Loucy (cell line): ENCODE measurements around the gene B4GALNT4.

Experiments
- H2AFZ ChIP-seq: fragments of 200-600 bp; sonication (generic); 2 replicates; pipeline ENCODE4 v1.6.0; 2016; ENCODE audit warnings: antibody characterized with exemption, mild to moderate bottlenecking, low read length, moderate library complexity
- H3F3A ChIP-seq: fragments of 200-600 bp; 2 replicates; pipeline ENCODE4 v1.6.0; 2016; ENCODE audit warnings: antibody characterized with exemption, low read depth, mild to moderate bottlenecking
- H3K27me3 ChIP-seq: fragments of 200-600 bp; sonication (generic); 2 replicates; pipeline ENCODE4 v1.6.1; 2014; ENCODE audit warnings: low read length, mild to moderate bottlenecking; ENCODE audit not compliant: insufficient read depth, poor library complexity, severe bottlenecking
- H3K36me3 ChIP-seq: fragments of 200-600 bp; sonication (generic); 2 replicates; pipeline ENCODE4 v1.6.1; 2016; ENCODE audit warnings: low read length; ENCODE audit not compliant: insufficient read depth
- H3K4me1 ChIP-seq: fragments of 200-600 bp; sonication (generic); 2 replicates; pipeline ENCODE4 v1.5.1; 2014; ENCODE audit warnings: low read length, mild to moderate bottlenecking; ENCODE audit not compliant: insufficient read depth, poor library complexity, severe bottlenecking
- H3K4me2 ChIP-seq: fragments of 200-600 bp; sonication (generic); 2 replicates; pipeline ENCODE4 v1.6.0; 2014; ENCODE audit warnings: antibody characterized with exemption, low read length, low read depth, mild to moderate bottlenecking; ENCODE audit not compliant: poor library complexity, severe bottlenecking
- H3K4me3 ChIP-seq: fragments of 200-600 bp; sonication (generic); 2 replicates; pipeline ENCODE4 v1.5.1; 2014; ENCODE audit warnings: low read length, mild to moderate bottlenecking, mixed read lengths; ENCODE audit not compliant: poor library complexity, severe bottlenecking
- H3K79me2 ChIP-seq: fragments of 200-600 bp; sonication (generic); 2 replicates; pipeline ENCODE4 v1.6.1; 2014; ENCODE audit warnings: low read length; ENCODE audit not compliant: insufficient read depth
- H3K9ac ChIP-seq: fragments of 200-600 bp; sonication (generic); 2 replicates; pipeline ENCODE4 v1.6.0; 2014; ENCODE audit warnings: mild to moderate bottlenecking, low read depth, low read length, moderate library complexity; ENCODE audit not compliant: poor library complexity, severe bottlenecking
- H3K9me2 ChIP-seq: fragments of 200-600 bp; sonication (generic); replicated peaks from 2 replicates; pipeline ENCODE4 v1.6.1; 2016; ENCODE audit warnings: low read depth, low read length, mixed read lengths
- H3K9me3 ChIP-seq: fragments of 200-600 bp; sonication (generic); 2 replicates; pipeline ENCODE4 v1.6.1; 2014; ENCODE audit warnings: mild to moderate bottlenecking, antibody characterized with exemption, low read length, low read depth; ENCODE audit not compliant: insufficient read depth
- H4K20me1 ChIP-seq: fragments of 200-600 bp; sonication (generic); 2 replicates; pipeline ENCODE4 v1.6.0; 2014; ENCODE audit warnings: antibody characterized with exemption, low read length, mild to moderate bottlenecking; ENCODE audit not compliant: insufficient read depth, poor library complexity, severe bottlenecking
- EZH2phosphoT487 ChIP-seq: fragments of 200-600 bp; IDR thresholded peaks from 2 replicates; pipeline ENCODE4 v1.6.1; 2018; ENCODE audit warnings: antibody characterized with exemption, mild to moderate bottlenecking, moderate library complexity, borderline replicate concordance
- TF ChIP-seq, protein P1 (sequence below): fragments of 200-600 bp; sonication (generic); conservative IDR thresholded peaks from 2 replicates; pipeline ENCODE4 v1.5.1; 2014; ENCODE audit warnings: mild to moderate bottlenecking, antibody characterized with exemption, low read length

The B4GALNT4 gene

DNA sequence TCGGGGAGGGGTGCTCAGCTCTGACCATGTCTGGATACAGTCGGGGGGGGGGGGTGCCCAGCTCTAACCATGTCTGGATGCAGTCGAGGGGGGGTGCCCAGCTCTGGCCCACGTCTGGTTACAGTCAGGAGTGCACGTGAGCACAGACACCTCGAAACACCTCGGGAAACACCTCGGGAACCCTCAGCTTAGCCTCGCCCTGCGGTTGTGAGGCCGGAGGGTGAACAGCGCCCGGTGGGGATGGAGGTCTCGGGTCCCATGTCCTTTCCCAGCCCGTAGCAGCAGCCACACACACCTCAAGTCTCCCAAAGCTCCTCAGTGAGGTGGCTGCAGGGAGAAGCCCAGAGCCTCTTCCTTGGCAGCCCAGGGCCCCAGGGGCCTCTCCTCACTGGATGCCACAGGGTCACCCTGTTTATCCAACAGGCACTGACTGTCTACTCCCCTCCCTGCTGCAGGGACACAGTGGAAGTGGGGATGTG is 43.4 kb downstream of the B4GALNT4 start:
- no peaks in the 10 kb centered on the region for H3K9me2 ChIP-seq
- peaks cover 55% of the 10 kb centered on the region for H3K4me1 ChIP-seq
- TF ChIP-seq, protein P1, sequence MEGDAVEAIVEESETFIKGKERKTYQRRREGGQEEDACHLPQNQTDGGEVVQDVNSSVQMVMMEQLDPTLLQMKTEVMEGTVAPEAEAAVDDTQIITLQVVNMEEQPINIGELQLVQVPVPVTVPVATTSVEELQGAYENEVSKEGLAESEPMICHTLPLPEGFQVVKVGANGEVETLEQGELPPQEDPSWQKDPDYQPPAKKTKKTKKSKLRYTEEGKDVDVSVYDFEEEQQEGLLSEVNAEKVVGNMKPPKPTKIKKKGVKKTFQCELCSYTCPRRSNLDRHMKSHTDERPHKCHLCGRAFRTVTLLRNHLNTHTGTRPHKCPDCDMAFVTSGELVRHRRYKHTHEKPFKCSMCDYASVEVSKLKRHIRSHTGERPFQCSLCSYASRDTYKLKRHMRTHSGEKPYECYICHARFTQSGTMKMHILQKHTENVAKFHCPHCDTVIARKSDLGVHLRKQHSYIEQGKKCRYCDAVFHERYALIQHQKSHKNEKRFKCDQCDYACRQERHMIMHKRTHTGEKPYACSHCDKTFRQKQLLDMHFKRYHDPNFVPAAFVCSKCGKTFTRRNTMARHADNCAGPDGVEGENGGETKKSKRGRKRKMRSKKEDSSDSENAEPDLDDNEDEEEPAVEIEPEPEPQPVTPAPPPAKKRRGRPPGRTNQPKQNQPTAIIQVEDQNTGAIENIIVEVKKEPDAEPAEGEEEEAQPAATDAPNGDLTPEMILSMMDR = no peak
- no peak for TF ChIP-seq EZH2phosphoT487
- peak overlapping the region; percentile 96 for H3K4me3 ChIP-seq
- H3K36me3 ChIP-seq = no peaks in the 10 kb centered on the region
- peak overlapping the region; percentile 96 for H3K9ac ChIP-seq
- no peaks in the 10 kb centered on the region; the same call in 1 of the 2 replicates for H3F3A ChIP-seq
- H3K9me3 ChIP-seq = no peaks in the 10 kb centered on the region
- no peak overlapping the region for H2AFZ ChIP-seq
- peak overlapping the region; percentile 92 for H3K4me2 ChIP-seq
- H3K79me2 ChIP-seq = peaks cover 22% of the 10 kb centered on the region
- peaks cover 9% of the 10 kb centered on the region for H4K20me1 ChIP-seq
- no peaks in the 10 kb centered on the region for H3K27me3 ChIP-seq

DNA sequence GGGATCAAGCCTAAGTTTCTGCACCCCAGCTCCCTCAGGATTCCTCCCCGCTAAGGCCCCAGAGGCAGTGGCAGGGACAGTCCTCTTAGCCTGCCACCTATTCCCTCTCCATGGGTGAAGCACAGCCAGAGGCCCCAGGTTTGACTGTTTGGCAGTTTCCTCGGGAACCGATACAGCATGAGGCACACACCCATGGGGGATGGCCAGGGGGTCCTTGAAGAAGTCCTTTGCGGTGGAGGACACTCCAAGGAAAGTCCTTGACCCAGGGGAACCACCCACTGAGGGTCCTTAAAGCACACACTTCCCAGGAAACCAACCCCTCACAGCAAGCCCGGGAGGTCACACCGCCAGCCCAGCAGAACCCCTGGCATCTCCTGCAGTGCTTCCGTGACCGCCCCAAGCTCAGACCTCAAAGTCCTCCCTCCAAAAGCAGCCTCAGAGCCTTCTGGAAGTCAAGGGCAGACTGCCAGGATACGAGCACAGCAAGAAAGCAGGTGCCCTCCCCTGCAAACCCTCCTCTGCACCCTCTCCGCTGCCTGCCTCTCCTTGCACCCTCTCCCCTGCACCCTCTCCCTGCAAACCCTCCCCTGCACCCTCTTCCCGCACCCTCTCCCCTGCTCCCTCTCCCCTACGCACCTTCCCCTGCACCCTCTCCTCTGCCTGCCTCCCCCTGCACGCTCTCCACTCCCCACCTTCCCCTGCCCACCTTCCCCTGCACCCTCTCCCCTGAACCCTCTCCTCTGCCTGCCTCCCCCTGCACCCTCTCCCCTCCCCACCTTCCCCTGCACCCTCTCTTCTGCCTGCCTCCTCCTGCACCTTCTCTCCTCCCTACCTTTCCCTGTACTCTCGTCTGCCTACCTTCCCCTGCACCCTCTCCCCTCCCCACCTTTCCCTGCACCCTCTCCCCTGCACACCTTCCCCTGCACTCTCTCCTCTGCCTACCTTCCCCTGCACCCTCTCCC is 44.1 kb downstream of the B4GALNT4 start:
- Histone ChIP-seq H3K4me2 (peak overlapping the region; percentile 92), H3F3A (no peaks in the 10 kb centered on the region; the same call in 1 of the 2 replicates), H3K36me3 (no peaks in the 10 kb centered on the region), H4K20me1 (peaks cover 9% of the 10 kb centered on the region), H3K9me3 (no peaks in the 10 kb centered on the region), H3K9me2 (no peaks in the 10 kb centered on the region), H2AFZ (no peak overlapping the region), H3K9ac (peak overlapping the region; percentile 96), H3K79me2 (peaks cover 22% of the 10 kb centered on the region), H3K27me3 (no peaks in the 10 kb centered on the region), H3K4me1 (peaks cover 47% of the 10 kb centered on the region), H3K4me3 (peak overlapping the region; percentile 96)
- TF ChIP-seq, protein P1 = no peak
- no peak for TF ChIP-seq EZH2phosphoT487

DNA sequence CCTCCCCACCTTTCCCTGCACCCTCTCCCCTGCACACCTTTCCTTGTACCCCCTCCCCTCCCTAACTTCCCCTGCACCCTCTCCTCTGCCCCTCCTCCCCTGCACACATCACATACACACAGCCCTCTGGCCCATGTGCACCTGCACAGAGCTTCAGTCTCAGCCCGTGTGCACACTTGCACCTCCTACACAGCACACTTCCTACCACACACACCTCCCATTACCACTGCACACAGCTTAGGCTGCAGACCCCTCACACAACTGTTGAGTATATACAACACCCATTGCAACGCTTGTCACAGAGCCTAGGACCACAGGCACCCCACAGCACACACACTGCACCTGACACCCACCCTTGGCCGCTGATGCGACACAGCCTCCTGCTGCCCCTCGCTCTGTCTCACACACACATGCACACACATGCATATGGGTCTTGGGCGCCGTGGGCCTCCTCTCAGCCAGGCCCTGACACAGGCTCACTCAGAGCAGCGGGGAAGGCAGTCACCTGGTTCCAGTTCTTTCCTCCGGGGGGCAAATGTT is 45.1 kb downstream of the B4GALNT4 start:
- H3K9me3 ChIP-seq = no peaks in the 10 kb centered on the region
- peak overlapping the region; percentile 96 for H3K4me3 ChIP-seq
- H2AFZ ChIP-seq = no peak overlapping the region
- peak overlapping the region; percentile 92 for H3K4me2 ChIP-seq
- H3K79me2 ChIP-seq = peaks cover 22% of the 10 kb centered on the region
- no peak for TF ChIP-seq EZH2phosphoT487
- TF ChIP-seq, protein P1 = no peak
- no peaks in the 10 kb centered on the region for H3K9me2 ChIP-seq
- H3K9ac ChIP-seq = peak overlapping the region; percentile 96
- peaks cover 9% of the 10 kb centered on the region for H4K20me1 ChIP-seq
- H3K4me1 ChIP-seq = peaks cover 37% of the 10 kb centered on the region
- H3K27me3 ChIP-seq = no peaks in the 10 kb centered on the region
- no peaks in the 10 kb centered on the region; the same call in 1 of the 2 replicates for H3F3A ChIP-seq
- no peaks in the 10 kb centered on the region for H3K36me3 ChIP-seq
